Uterus (tissue), 4 donors: ENCODE measurements around the gene NOTCH4. TPM values are rescaled to one million over a fixed set of nuclear protein-coding genes. Genes with fewer than 3 reads are reported as not detected.
A peak's percentile ranks its signal among the peaks of the same experiment; 100 is the strongest.

Experiments
- DNase-seq, 2 donors: peaks; one replicate each; pipeline ENCODE4 v3.0.0-alpha.2; 2019 to 2020
- H3K27ac ChIP-seq, 2 donors: fragments of 200-600 bp; sonication (generic); 1 replicate in 1 of 2; 2 replicates in 1 of 2; pipeline ENCODE4 v1.5.1; 2016 to 2018
- H3K27me3 ChIP-seq, 2 donors: fragments of 200-600 bp; sonication (generic); one replicate each; pipeline ENCODE4 v1.5.1; 2018 to 2019; ENCODE audit warnings: control low read depth in 1 of 2
- H3K36me3 ChIP-seq, 2 donors: fragments of 200-600 bp; sonication (generic); one replicate each; pipeline ENCODE4 v1.5.1; 2019; ENCODE audit warnings: control low read depth in 1 of 2
- H3K4me1 ChIP-seq, 2 donors: fragments of 200-600 bp; sonication (generic); one replicate each; pipeline ENCODE4 v1.5.1; 2018 to 2019; ENCODE audit warnings: control low read depth in 1 of 2
- H3K4me3 ChIP-seq, 2 donors: fragments of 200-600 bp; sonication (generic); 1 replicate in 1 of 2; 2 replicates in 1 of 2; pipeline ENCODE4 v1.5.1; 2018 to 2019; ENCODE audit warnings: mild to moderate bottlenecking in 1 of 2
- H3K9me3 ChIP-seq, 2 donors: fragments of 200-600 bp; sonication (generic); one replicate each; pipeline ENCODE4 v1.5.1; 2019; ENCODE audit warnings: control low read depth in 1 of 2
- CTCF ChIP-seq, 4 experiments: fragments of 200-600 bp in 2 of 4; fragments of 450-650 bp in 2 of 4; sonication (generic) in 2 of 4; IDR thresholded peaks; one replicate each; pipeline ENCODE4 v1.5.1; 2016 to 2019; ENCODE audit warnings: antibody characterized with exemption in 4 of 4, mild to moderate bottlenecking in 2 of 4, moderate library complexity in 1 of 4
- POLR2A ChIP-seq, 2 donors: fragments of 450-650 bp; IDR thresholded peaks; one replicate each; pipeline ENCODE4 v1.6.1; 2016; ENCODE audit warnings: antibody characterized with exemption in 2 of 2, mild to moderate bottlenecking in 1 of 2, moderate library complexity in 1 of 2
- intact Hi-C: fragments of 100-400 bp; cut with DNase I; formaldehyde crosslinking; loops from one replicate; pipeline ENCODE4 v1.15.1; 2023; ENCODE audit warnings: low total_unique reads
- total RNA-seq, 4 donors: library from RNA; depleted of rRNA in 3 of 4; stranded (reverse); fragments of >200 nt in 3 of 4; gene quantifications; one replicate each; pipeline versions ENCODE4 v1.1.0 to v1.2.4, GENCODE V29; 2014 to 2023
- donor health status: DM: yes; HTN: yes; CAD: no.

NOTCH4 gene
- total RNA-seq, 4 donors from 2014 or later, result 10.9 to 75.2 (median 28.6) TPM

GRCh38 chr6:32167154-32167760 is 56.6 kb downstream of the NOTCH4 start:
- intact Hi-C loops, result no loop called here
- DNase-seq, result no peak
- Histone ChIP-seq H3K9me3 (no peaks in the 10 kb centered on the region), H3K27me3 (no peaks in the 10 kb centered on the region), H3K36me3 (no peaks in the 10 kb centered on the region), H3K27ac (no peak overlapping the region), H3K4me1 (no peaks in the 10 kb centered on the region), H3K4me3 (no peak overlapping the region)
- TF ChIP-seq POLR2A (IDR thresholded peaks at IDR 0.05), result no peak
- no peak for TF ChIP-seq CTCF (IDR thresholded peaks at IDR 0.05)

- no peak for DNase-seq
- H3K36me3 ChIP-seq, result no peaks in the 10 kb centered on the region
- intact Hi-C loops, result no loop called here
- no peak overlapping the region for H3K27ac ChIP-seq
- no peak overlapping the region for H3K4me3 ChIP-seq
- H3K4me1 ChIP-seq, result no peaks in the 10 kb centered on the region
- TF ChIP-seq POLR2A (IDR thresholded peaks at IDR 0.05) (no peak), CTCF (IDR thresholded peaks at IDR 0.05) (no peak)
- no peaks in the 10 kb centered on the region for H3K27me3 ChIP-seq
- no peaks in the 10 kb centered on the region for H3K9me3 ChIP-seq
These were observed 57.3 kb downstream of the NOTCH4 start for GRCh38 chr6:32166411-32167061.

GRCh38 chr6:32164295-32164694 is 59.6 kb downstream of the NOTCH4 start, which contains the start of gene EGFL8:
TSS of gene EGFL8 (plus strand) at chr6:32164595. CDS start at chr6:32166166, 1,571 bp downstream.
- intact Hi-C loops, result no loop called here
- no peak for TF ChIP-seq CTCF (IDR thresholded peaks at IDR 0.05)
- no peak for TF ChIP-seq POLR2A (IDR thresholded peaks at IDR 0.05)
- Histone ChIP-seq H3K4me1 (no peaks in the 10 kb centered on the region), H3K27me3 (no peaks in the 10 kb centered on the region), H3K36me3 (no peaks in the 10 kb centered on the region), H3K9me3 (no peaks in the 10 kb centered on the region), H3K27ac (peak within 1 kb of the TSS; percentile 18 to 23), H3K4me3 (no peak within 1 kb of the TSS)
- no peak for DNase-seq

GRCh38 chr6:32163559-32164258 is 60.2 kb downstream of the NOTCH4 start:
- Histone ChIP-seq H3K9me3 (no peaks in the 10 kb centered on the region), H3K27me3 (no peaks in the 10 kb centered on the region), H3K27ac (peak overlapping the region; percentile 18 to 23), H3K4me3 (no peak overlapping the region), H3K4me1 (no peaks in the 10 kb centered on the region), H3K36me3 (no peaks in the 10 kb centered on the region)
- no peak for DNase-seq
- TF ChIP-seq CTCF (IDR thresholded peaks at IDR 0.05) (no peak), POLR2A (IDR thresholded peaks at IDR 0.05) (no peak)
- intact Hi-C loops, result no loop called here

GRCh38 chr6:32158052-32158451 is 65.8 kb downstream of the NOTCH4 start:
- DNase-seq, result no peak
- no peak overlapping the region for H3K27ac ChIP-seq
- H3K4me3 ChIP-seq, result no peak overlapping the region
- TF ChIP-seq CTCF (IDR thresholded peaks at IDR 0.05) (no peak), POLR2A (IDR thresholded peaks at IDR 0.05) (no peak)
- H3K27me3 ChIP-seq, result no peaks in the 10 kb centered on the region
- H3K9me3 ChIP-seq, result no peaks in the 10 kb centered on the region
- H3K36me3 ChIP-seq, result no peaks in the 10 kb centered on the region
- intact Hi-C loops, result no loop called here
- peaks cover 0 to 8% of the 10 kb centered on the region in 2 donors for H3K4me1 ChIP-seq
